SK-N-MC (cell line): ENCODE results near the gene PREP.
A peak's percentile ranks its signal among the peaks of the same experiment; 100 is the strongest.

Experiments
- DNase-seq: peaks from one replicate; pipeline ENCODE4 v3.0.0-alpha.2; 2011; ENCODE audit warnings: low read depth, low spot score
- H3K27ac ChIP-seq: fragments of 200-600 bp; sonication (generic); 2 replicates; pipeline ENCODE4 v1.5.1; 2016; ENCODE audit warnings: mixed run types
- H3K36me3 ChIP-seq: fragments of 200-600 bp; sonication (generic); 2 replicates; pipeline ENCODE4 v1.6.1; 2017; ENCODE audit warnings: antibody characterized with exemption, low read length, mixed read lengths; ENCODE audit not compliant: insufficient read depth
- H3K4me3 ChIP-seq: fragments of 200-600 bp; sonication (generic); 2 replicates; pipeline ENCODE4 v1.5.1; 2016
- H3K9ac ChIP-seq: fragments of 200-600 bp; sonication (generic); 2 replicates; pipeline ENCODE4 v1.8.0; 2017; ENCODE audit warnings: mixed run types, mixed read lengths; ENCODE audit not compliant: insufficient read length
- H3K9me3 ChIP-seq: fragments of 200-600 bp; sonication (generic); 2 replicates; pipeline ENCODE4 v1.6.1; 2017; ENCODE audit warnings: low read depth, mild to moderate bottlenecking, antibody characterized with exemption, low read length, moderate library complexity, mixed read lengths
- EZH2 ChIP-seq: fragments of 200-600 bp; sonication (generic); IDR thresholded peaks from one replicate; pipeline ENCODE4 v1.6.1; 2017; ENCODE audit warnings: antibody characterized with exemption
- FOXP2 ChIP-seq: optimal IDR thresholded peaks from 2 replicates; pipeline ENCODE3; 2011; ENCODE audit warnings: mild to moderate bottlenecking, moderate library complexity; ENCODE audit not compliant: insufficient read depth; ENCODE audit errors: extremely low read length, control extremely low read depth
- POLR2AphosphoS5 ChIP-seq: IDR thresholded peaks from 2 replicates; pipeline ENCODE4 v1.6.1; 2012; ENCODE audit warnings: mild to moderate bottlenecking, low read depth, low read length, borderline replicate concordance

The PREP gene

GRCh38 chr6:105402939-105403935 lies at the start of gene PREP:
Gene PREP (minus strand): TSS chr6:105403082. CDS start chr6:105402891, 191 bp downstream.
- no peak for DNase-seq
- Histone ChIP-seq H3K4me3 (peak within 1 kb of the TSS; percentile 96), H3K36me3 (no peaks in the 10 kb centered on the region), H3K9me3 (no peaks in the 10 kb centered on the region), H3K9ac (peak within 1 kb of the TSS; percentile 80), H3K27ac (no peak within 1 kb of the TSS)
- no peak; the same call in 1 of the 2 replicates for TF ChIP-seq POLR2AphosphoS5
- no peak for TF ChIP-seq EZH2
- no peak for TF ChIP-seq FOXP2

GRCh38 chr6:105452376-105452775 lies 49.5 kb upstream of the PREP start:
- no peak for TF ChIP-seq EZH2
- TF ChIP-seq POLR2AphosphoS5, result no peak
- TF ChIP-seq FOXP2, result no peak
- no peak overlapping the region for H3K4me3 ChIP-seq
- H3K9ac ChIP-seq, result no peak overlapping the region
- no peaks in the 10 kb centered on the region for H3K36me3 ChIP-seq
- H3K27ac ChIP-seq, result no peak overlapping the region
- no peak for DNase-seq
- H3K9me3 ChIP-seq, result no peaks in the 10 kb centered on the region

DNA sequence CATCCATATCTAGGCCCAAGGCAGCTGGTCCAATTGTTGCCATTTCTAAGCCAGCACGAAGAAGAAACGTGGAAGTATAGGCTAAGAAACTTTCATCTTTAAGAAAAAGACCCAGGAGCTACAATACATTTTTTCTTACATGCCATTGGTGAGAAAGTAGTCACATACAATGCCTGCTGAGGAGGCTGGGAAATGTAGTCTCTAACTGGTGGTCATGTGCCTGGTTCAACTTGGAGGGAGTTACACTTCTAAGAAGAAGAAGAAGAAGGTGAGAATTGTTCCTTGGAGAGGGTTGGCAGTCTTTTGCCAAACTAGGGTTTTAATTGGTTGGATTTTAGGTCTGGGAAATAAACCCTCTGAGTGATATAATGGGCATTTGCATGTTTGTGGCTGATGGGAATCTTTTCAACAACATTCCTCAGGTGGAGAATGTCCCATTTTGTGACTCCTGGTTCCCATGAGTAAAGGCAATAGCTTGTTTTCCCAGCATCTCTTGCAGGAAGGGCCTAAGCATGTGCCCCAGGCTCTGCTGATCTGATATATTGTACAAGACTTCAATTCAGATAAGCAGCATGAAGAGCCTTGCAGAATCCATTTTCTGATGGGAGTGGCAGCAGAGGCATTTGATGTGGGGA lies 47.0 kb upstream of the PREP start:
- no peak overlapping the region for H3K27ac ChIP-seq
- TF ChIP-seq EZH2 (no peak), POLR2AphosphoS5 (no peak), FOXP2 (no peak)
- DNase-seq, result no peak
- H3K36me3 ChIP-seq, result no peaks in the 10 kb centered on the region
- no peaks in the 10 kb centered on the region for H3K9me3 ChIP-seq
- H3K9ac ChIP-seq, result no peak overlapping the region
- no peak overlapping the region for H3K4me3 ChIP-seq

DNA sequence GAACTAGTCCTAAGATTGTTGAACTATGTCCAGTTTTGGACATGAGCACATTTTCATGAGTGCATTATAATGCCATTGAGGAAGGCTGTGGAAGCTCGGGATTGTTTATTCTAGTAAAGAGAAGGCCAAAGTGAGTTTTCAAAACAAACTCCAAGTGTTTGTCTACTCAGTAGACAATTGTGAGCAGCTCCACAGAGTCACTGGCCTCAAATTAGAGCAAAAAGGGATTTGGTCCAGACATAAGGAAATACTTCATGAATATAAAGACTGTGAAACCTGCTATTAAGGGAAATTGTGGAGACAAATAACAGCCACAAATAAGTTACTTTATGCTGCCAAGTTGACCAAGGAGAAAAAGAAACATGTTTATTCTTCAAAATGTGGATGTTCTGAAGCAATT lies 42.6 kb upstream of the PREP start:
- no peak overlapping the region for H3K27ac ChIP-seq
- H3K9me3 ChIP-seq, result no peaks in the 10 kb centered on the region
- DNase-seq, result no peak

DNA sequence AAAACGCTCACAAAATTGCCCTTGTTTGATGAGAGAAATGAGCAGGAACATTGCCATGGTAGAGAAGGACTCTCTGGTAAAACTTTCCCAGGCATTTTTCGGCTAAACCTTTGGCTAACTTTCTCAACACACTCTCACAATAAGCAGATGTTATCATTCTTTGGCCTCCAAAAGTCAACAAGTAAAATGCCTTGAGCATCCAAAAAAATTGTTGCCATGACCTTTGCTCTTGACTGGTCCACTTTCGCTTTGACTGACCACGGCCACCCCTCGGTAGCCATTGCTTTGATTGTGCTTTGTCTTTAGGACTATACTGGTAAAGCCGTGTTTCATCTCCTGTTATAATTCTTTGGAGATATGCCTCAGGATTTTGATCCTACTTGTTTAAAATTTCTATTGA lies 41.1 kb upstream of the PREP start:
- Histone ChIP-seq H3K27ac (no peak overlapping the region), H3K9me3 (no peaks in the 10 kb centered on the region), H3K9ac (no peak overlapping the region), H3K36me3 (no peaks in the 10 kb centered on the region), H3K4me3 (no peak overlapping the region)
- no peak for TF ChIP-seq POLR2AphosphoS5
- no peak for TF ChIP-seq EZH2
- TF ChIP-seq FOXP2, result no peak
- DNase-seq, result no peak

More for the DNA sequence above, 42.6 kb upstream of the PREP start:
- no peak for TF ChIP-seq POLR2AphosphoS5
- TF ChIP-seq EZH2, result no peak
- no peak for TF ChIP-seq FOXP2
- no peak overlapping the region for H3K9ac ChIP-seq
- no peak overlapping the region for H3K4me3 ChIP-seq
- H3K36me3 ChIP-seq, result no peaks in the 10 kb centered on the region

DNA sequence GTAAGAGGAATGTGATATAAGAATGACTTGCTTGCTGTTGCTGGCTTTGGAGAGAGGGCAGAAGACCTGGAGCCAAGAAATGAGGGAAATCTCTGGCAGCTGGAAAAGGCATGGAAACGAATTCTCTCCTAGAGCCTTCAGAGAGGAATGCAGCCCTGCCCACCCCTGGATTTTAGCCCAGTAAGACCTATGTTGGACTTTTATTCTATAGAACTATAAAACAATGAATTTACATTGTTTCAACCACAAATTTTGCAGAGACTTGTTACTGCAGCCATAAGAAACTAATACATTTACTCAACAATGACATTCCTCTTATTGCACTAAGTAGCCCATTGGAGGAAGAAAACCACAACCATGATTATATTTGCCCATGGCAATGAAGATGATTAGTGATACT lies 39.5 kb upstream of the PREP start:
- Histone ChIP-seq H3K36me3 (no peaks in the 10 kb centered on the region), H3K9ac (no peak overlapping the region), H3K9me3 (no peaks in the 10 kb centered on the region), H3K4me3 (no peak overlapping the region), H3K27ac (no peak overlapping the region)
- no peak for DNase-seq
- no peak for TF ChIP-seq EZH2
- TF ChIP-seq FOXP2, result no peak
- TF ChIP-seq POLR2AphosphoS5, result no peak

DNA sequence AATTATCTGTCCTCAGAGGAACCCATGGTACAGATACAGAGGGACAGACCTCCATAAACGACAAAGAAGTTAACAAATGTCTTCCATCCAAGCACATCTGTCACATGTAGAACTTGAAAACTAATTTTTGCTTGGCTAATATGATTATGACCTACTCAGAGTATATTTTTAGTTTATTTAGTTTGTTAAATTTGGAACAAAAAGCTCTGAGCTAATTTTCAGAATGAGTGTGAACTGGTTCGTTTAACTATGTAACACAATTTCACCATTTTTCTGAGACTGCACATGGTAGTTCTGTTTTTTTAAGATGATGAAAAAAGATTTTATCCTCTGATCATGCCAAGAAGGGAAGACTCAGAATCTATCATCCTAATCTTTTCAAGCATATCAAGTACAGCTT lies 34.4 kb upstream of the PREP start:
- TF ChIP-seq POLR2AphosphoS5 (no peak), FOXP2 (no peak), EZH2 (no peak)
- H3K27ac ChIP-seq, result no peak overlapping the region
- no peak overlapping the region for H3K9ac ChIP-seq
- no peak for DNase-seq
- no peaks in the 10 kb centered on the region for H3K36me3 ChIP-seq
- H3K9me3 ChIP-seq, result no peaks in the 10 kb centered on the region
- no peak overlapping the region for H3K4me3 ChIP-seq

- DNase-seq, result no peak
- Histone ChIP-seq H3K4me3 (no peak overlapping the region), H3K36me3 (no peaks in the 10 kb centered on the region), H3K9me3 (no peaks in the 10 kb centered on the region), H3K9ac (no peak overlapping the region), H3K27ac (no peak overlapping the region)
- TF ChIP-seq POLR2AphosphoS5 (no peak), EZH2 (no peak), FOXP2 (no peak)
Observed at GRCh38 chr6:105433723-105434122, 30.8 kb upstream of the PREP start.
